Measurements from ENCODE around the gene IGFN1.

- TF ChIP-seq, protein P1, sequence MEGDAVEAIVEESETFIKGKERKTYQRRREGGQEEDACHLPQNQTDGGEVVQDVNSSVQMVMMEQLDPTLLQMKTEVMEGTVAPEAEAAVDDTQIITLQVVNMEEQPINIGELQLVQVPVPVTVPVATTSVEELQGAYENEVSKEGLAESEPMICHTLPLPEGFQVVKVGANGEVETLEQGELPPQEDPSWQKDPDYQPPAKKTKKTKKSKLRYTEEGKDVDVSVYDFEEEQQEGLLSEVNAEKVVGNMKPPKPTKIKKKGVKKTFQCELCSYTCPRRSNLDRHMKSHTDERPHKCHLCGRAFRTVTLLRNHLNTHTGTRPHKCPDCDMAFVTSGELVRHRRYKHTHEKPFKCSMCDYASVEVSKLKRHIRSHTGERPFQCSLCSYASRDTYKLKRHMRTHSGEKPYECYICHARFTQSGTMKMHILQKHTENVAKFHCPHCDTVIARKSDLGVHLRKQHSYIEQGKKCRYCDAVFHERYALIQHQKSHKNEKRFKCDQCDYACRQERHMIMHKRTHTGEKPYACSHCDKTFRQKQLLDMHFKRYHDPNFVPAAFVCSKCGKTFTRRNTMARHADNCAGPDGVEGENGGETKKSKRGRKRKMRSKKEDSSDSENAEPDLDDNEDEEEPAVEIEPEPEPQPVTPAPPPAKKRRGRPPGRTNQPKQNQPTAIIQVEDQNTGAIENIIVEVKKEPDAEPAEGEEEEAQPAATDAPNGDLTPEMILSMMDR (IDR thresholded peaks at IDR 0.05), result no peak
- TF ChIP-seq ZFX (IDR thresholded peaks at IDR 0.05; ENCODE audit: borderline replicate concordance), result no peak
Observed at GRCh38 chr1:201173736-201174135, 16.9 kb upstream of the IGFN1 start.

Measured in 22Rv1 (cell line).